Measurements from ENCODE around the gene KLHL29. TPM values are rescaled to one million over a fixed set of nuclear protein-coding genes. Genes with fewer than 3 reads are reported as not detected.

The KLHL29 gene
- total RNA-seq, 2 experiments from 2014 or later: 2.5 to 2.7 TPM

DNA sequence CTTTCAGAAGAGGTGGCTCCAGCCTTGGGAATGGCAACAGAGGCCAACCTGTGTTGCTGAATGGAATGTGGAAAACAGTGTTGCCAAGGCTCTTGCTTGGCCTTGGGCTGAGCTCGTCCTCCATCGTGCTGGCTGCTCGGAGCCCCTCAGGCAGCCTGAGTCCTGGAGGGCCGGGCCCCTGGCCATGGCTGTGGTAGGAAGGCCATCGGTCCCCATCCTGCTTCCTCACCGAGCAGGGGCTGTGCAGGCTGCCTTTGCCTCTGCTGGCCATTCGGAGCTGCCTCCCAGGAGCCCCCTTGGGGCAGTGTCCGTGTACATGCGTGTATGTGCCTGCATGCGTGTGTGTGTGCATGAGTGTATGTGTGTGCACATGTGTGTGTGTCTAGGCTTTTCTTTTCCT is 178.2 kb downstream of the KLHL29 start:
- no peaks in the 10 kb centered on the region for H3K9me3 ChIP-seq (ENCODE audit: control insufficient read depth in 1 of 2, insufficient read depth in 1 of 2, low read length in 2 of 2)
- no peak for ATAC-seq (ENCODE audit: poor library complexity)
- H3K36me3 Mint-ChIP-seq (ENCODE audit: low read depth): no peaks in the 10 kb centered on the region
- no peak overlapping the region for H3K27ac Mint-ChIP-seq
- H3K27ac ChIP-seq (ENCODE audit: low read depth in 1 of 2, low read length in 2 of 2): no peak overlapping the region
- H3K4me1 Mint-ChIP-seq (ENCODE audit: low read depth): no peaks in the 10 kb centered on the region
- POLR2A ChIA-PET: no interaction called here
- H3K9me3 Mint-ChIP-seq: no peaks in the 10 kb centered on the region
- no peak for TF ChIP-seq CTCF (IDR thresholded peaks at IDR 0.05)
- H3K4me1 ChIP-seq (ENCODE audit: insufficient read depth, low read length): no peaks in the 10 kb centered on the region
- CTCF ChIA-PET: no interaction called here
- H3K36me3 ChIP-seq (ENCODE audit: insufficient read depth, low read length): no peaks in the 10 kb centered on the region
- DNase-seq: no peak
- no peak overlapping the region for H3K4me3 ChIP-seq (ENCODE audit: low read length)
- intact Hi-C loops (cut with DNase I, micrococcal nuclease): no loop called here
- H3K27me3 Mint-ChIP-seq: no peaks in the 10 kb centered on the region
- no peaks in the 10 kb centered on the region for H3K27me3 ChIP-seq (ENCODE audit: control insufficient read depth in 1 of 2, insufficient read depth in 2 of 2, low read length in 2 of 2)
- no peak overlapping the region for H3K4me3 Mint-ChIP-seq

- H3K4me3 ChIP-seq (ENCODE audit: low read length): no peak overlapping the region
- no peaks in the 10 kb centered on the region for H3K4me1 ChIP-seq (ENCODE audit: insufficient read depth, low read length)
- ChIA-PET POLR2A (no interaction called here), CTCF (no interaction called here)
- no peak overlapping the region for H3K27ac Mint-ChIP-seq
- H3K27ac ChIP-seq (ENCODE audit: low read depth in 1 of 2, low read length in 2 of 2): no peak overlapping the region
- H3K9me3 ChIP-seq (ENCODE audit: control insufficient read depth in 1 of 2, insufficient read depth in 1 of 2, low read length in 2 of 2): no peaks in the 10 kb centered on the region
- intact Hi-C loops (cut with DNase I, micrococcal nuclease): no loop called here
- no peak for DNase-seq
- no peaks in the 10 kb centered on the region for H3K9me3 Mint-ChIP-seq
- no peak overlapping the region for H3K4me3 Mint-ChIP-seq
- H3K36me3 ChIP-seq (ENCODE audit: insufficient read depth, low read length): no peaks in the 10 kb centered on the region
- H3K36me3 Mint-ChIP-seq (ENCODE audit: low read depth): no peaks in the 10 kb centered on the region
- no peak for ATAC-seq (ENCODE audit: poor library complexity)
- no peaks in the 10 kb centered on the region for H3K27me3 Mint-ChIP-seq
- no peak for TF ChIP-seq CTCF (IDR thresholded peaks at IDR 0.05)
- no peaks in the 10 kb centered on the region for H3K4me1 Mint-ChIP-seq (ENCODE audit: low read depth)
- H3K27me3 ChIP-seq (ENCODE audit: control insufficient read depth in 1 of 2, insufficient read depth in 2 of 2, low read length in 2 of 2): no peaks in the 10 kb centered on the region
These were observed 179.0 kb downstream of the KLHL29 start for GRCh38 chr2:23563673-23564614.

- no peak overlapping the region for H3K4me3 ChIP-seq (ENCODE audit: low read length)
- no peak overlapping the region for H3K27ac ChIP-seq (ENCODE audit: low read depth in 1 of 2, low read length in 2 of 2)
- no peak for TF ChIP-seq CTCF (IDR thresholded peaks at IDR 0.05)
- ChIA-PET CTCF (no interaction called here), POLR2A (no interaction called here)
- intact Hi-C loops (cut with DNase I, micrococcal nuclease): no loop called here
- ATAC-seq (ENCODE audit: poor library complexity) (no peak), DNase-seq (no peak)
- no peaks in the 10 kb centered on the region for H3K4me1 Mint-ChIP-seq (ENCODE audit: low read depth)
- no peaks in the 10 kb centered on the region for H3K27me3 ChIP-seq (ENCODE audit: control insufficient read depth in 1 of 2, insufficient read depth in 2 of 2, low read length in 2 of 2)
- H3K4me1 ChIP-seq (ENCODE audit: insufficient read depth, low read length): no peaks in the 10 kb centered on the region
- H3K4me3 Mint-ChIP-seq: no peak overlapping the region
- no peaks in the 10 kb centered on the region for H3K27me3 Mint-ChIP-seq
- no peaks in the 10 kb centered on the region for H3K9me3 Mint-ChIP-seq
- H3K36me3 Mint-ChIP-seq (ENCODE audit: low read depth): no peaks in the 10 kb centered on the region
- no peak overlapping the region for H3K27ac Mint-ChIP-seq
- no peaks in the 10 kb centered on the region for H3K9me3 ChIP-seq (ENCODE audit: control insufficient read depth in 1 of 2, insufficient read depth in 1 of 2, low read length in 2 of 2)
- no peaks in the 10 kb centered on the region for H3K36me3 ChIP-seq (ENCODE audit: insufficient read depth, low read length)
These were observed 179.6 kb downstream of the KLHL29 start for GRCh38 chr2:23564615-23564960.
